ENCODE results near the gene POU2F3.

POU2F3 gene

GRCh38 chr11:120212259-120212878 lies 27.6 kb upstream of the POU2F3 start:
- no peak for TF ChIP-seq REST (IDR thresholded peaks at IDR 0.05; ENCODE audit: insufficient read depth in 1 of 2, low read depth in 2 of 2, low read length in 2 of 2)
- TF ChIP-seq FOXP2 (optimal IDR thresholded peaks at IDR 0.05; ENCODE audit: borderline replicate concordance, extremely low read depth, extremely low read length, insufficient read depth): no peak
- TF ChIP-seq POLR2AphosphoS5 (IDR thresholded peaks at IDR 0.05; ENCODE audit: low read depth, low read length): no peak
- no peak for TF ChIP-seq SIN3A (IDR thresholded peaks at IDR 0.05; ENCODE audit: borderline replicate concordance, insufficient read depth, low read length)
- no peak for TF ChIP-seq TAF1 (IDR thresholded peaks at IDR 0.05; ENCODE audit: borderline replicate concordance, insufficient read depth, low read length)

DNA sequence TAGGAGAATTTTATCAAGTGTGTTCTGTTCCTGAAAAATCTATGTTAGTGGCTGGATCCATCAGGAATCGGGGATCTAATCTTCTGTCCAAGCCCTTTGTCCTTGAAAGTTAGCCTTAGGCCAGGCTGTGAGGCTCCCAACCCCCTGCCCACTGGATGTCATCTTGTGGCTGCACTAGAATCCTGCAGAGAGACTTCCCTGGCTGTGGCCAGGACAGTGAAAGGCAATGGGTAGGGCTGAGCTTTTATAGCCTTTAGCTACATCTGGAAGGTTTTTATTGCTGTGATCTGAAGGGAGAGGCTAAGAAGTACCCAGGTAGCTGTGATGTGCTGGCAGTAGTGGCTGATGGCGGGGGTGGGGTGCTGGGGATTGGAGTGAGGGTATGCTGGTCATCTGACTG lies 27.0 kb upstream of the POU2F3 start:
- TF ChIP-seq TAF1 (IDR thresholded peaks at IDR 0.05; ENCODE audit: borderline replicate concordance, insufficient read depth, low read length) (no peak), FOXP2 (optimal IDR thresholded peaks at IDR 0.05; ENCODE audit: borderline replicate concordance, extremely low read depth, extremely low read length, insufficient read depth) (no peak), REST (IDR thresholded peaks at IDR 0.05; ENCODE audit: insufficient read depth in 1 of 2, low read depth in 2 of 2, low read length in 2 of 2) (no peak), SIN3A (IDR thresholded peaks at IDR 0.05; ENCODE audit: borderline replicate concordance, insufficient read depth, low read length) (no peak), POLR2AphosphoS5 (IDR thresholded peaks at IDR 0.05; ENCODE audit: low read depth, low read length) (no peak)

- no peak for TF ChIP-seq POLR2AphosphoS5 (IDR thresholded peaks at IDR 0.05; ENCODE audit: low read depth, low read length)
Observed at GRCh38 chr11:120214581-120214980, 25.4 kb upstream of the POU2F3 start.

GRCh38 chr11:120215634-120216033 lies 24.3 kb upstream of the POU2F3 start:
- TF ChIP-seq FOXP2 (optimal IDR thresholded peaks at IDR 0.05; ENCODE audit: borderline replicate concordance, extremely low read depth, extremely low read length, insufficient read depth): no peak
- no peak for TF ChIP-seq REST (IDR thresholded peaks at IDR 0.05; ENCODE audit: insufficient read depth in 1 of 2, low read depth in 2 of 2, low read length in 2 of 2)
- TF ChIP-seq TAF1 (IDR thresholded peaks at IDR 0.05; ENCODE audit: borderline replicate concordance, insufficient read depth, low read length): no peak
- no peak for TF ChIP-seq SIN3A (IDR thresholded peaks at IDR 0.05; ENCODE audit: borderline replicate concordance, insufficient read depth, low read length)
- TF ChIP-seq POLR2AphosphoS5 (IDR thresholded peaks at IDR 0.05; ENCODE audit: low read depth, low read length): no peak

GRCh38 chr11:120216426-120217102 lies 23.4 kb upstream of the POU2F3 start:
- TF ChIP-seq FOXP2 (optimal IDR thresholded peaks at IDR 0.05; ENCODE audit: borderline replicate concordance, extremely low read depth, extremely low read length, insufficient read depth) (no peak), SIN3A (IDR thresholded peaks at IDR 0.05; ENCODE audit: borderline replicate concordance, insufficient read depth, low read length) (no peak), TAF1 (IDR thresholded peaks at IDR 0.05; ENCODE audit: borderline replicate concordance, insufficient read depth, low read length) (no peak), POLR2AphosphoS5 (IDR thresholded peaks at IDR 0.05; ENCODE audit: low read depth, low read length) (no peak)

DNA sequence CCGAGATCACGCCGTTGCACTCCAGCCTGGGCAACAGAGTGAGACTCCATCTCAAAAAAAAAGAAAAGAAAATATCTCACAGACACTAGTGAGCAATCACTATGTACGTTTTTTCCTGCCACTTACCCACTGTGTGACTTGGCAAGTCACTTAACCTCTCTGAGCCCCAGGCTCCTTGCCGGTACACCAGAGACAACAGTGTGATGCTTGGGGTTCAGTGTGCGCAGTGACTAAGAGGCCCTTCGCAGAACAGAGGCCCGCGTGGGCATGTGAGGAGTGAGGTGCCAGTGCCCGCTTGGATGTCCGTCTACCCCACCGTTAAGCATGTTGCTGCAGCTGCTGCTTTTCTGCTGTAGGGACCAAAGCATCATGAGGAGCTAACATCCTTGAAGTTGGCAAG lies 22.4 kb upstream of the POU2F3 start:
- TF ChIP-seq TAF1 (IDR thresholded peaks at IDR 0.05; ENCODE audit: borderline replicate concordance, insufficient read depth, low read length) (no peak), FOXP2 (optimal IDR thresholded peaks at IDR 0.05; ENCODE audit: borderline replicate concordance, extremely low read depth, extremely low read length, insufficient read depth) (no peak)
